Prostate gland (tissue), 2 donors: ENCODE measurements around the gene PSMC5. TPM values are rescaled to one million over a fixed set of nuclear protein-coding genes. Genes with fewer than 3 reads are reported as not detected.
"Not testable (repeated sequence)": the region's sequence is repeated elsewhere in the genome, so short reads cannot be mapped to it uniquely, and the experiment has no call there.

Experiments used
- DNase-seq: peaks from one replicate; pipeline ENCODE4 v3.0.0-alpha.2; 2019; ENCODE audit warnings: low spot score
- H3K27ac ChIP-seq, 2 donors: fragments of 200-600 bp; sonication (generic); 2 replicates each; pipeline ENCODE4 v1.5.1; 2017 to 2019
- H3K27me3 ChIP-seq: fragments of 200-600 bp; sonication (generic); replicated peaks from 2 replicates; pipeline ENCODE4 v1.5.1; 2019; ENCODE audit not compliant: insufficient read depth
- H3K36me3 ChIP-seq, 2 donors: fragments of 200-600 bp; sonication (generic); 1 replicate in 1 of 2; 2 replicates in 1 of 2; pipeline versions ENCODE4 v1.5.1 to v1.8.1; 2017 to 2019
- H3K4me1 ChIP-seq: fragments of 200-600 bp; sonication (generic); replicated peaks from 2 replicates; pipeline ENCODE4 v1.5.1; 2019
- H3K4me3 ChIP-seq, 2 donors: fragments of 200-600 bp; sonication (generic); 2 replicates each; pipeline ENCODE4 v1.5.1; 2017 to 2019
- H3K9me3 ChIP-seq: fragments of 200-600 bp; sonication (generic); 2 replicates; pipeline ENCODE4 v1.5.1; 2017
- POLR2A ChIP-seq: fragments of 450-650 bp; IDR thresholded peaks from one replicate; pipeline ENCODE4 v1.6.1; 2016; ENCODE audit warnings: antibody characterized with exemption, mild to moderate bottlenecking
- POLR2AphosphoS5 ChIP-seq: sonication (generic); formaldehyde crosslinking; IDR thresholded peaks from one replicate; pipeline ENCODE4 v1.6.1; 2017; ENCODE audit warnings: antibody characterized with exemption
- WGBS: methylation state at CpG from one replicate; pipeline ENCODE4 v1.1.5; 2018; 5-methylcytosine and 5-hydroxymethylcytosine counted together
- intact Hi-C: fragments of 100-400 bp; cut with DNase I; formaldehyde crosslinking; loops from one replicate; pipeline ENCODE4 v1.14.2; 2022
- total RNA-seq, 2 donors: library from RNA; depleted of rRNA; stranded (reverse); fragments of >200 nt; gene quantifications; one replicate each; pipeline ENCODE4 v1.1.0, GENCODE V29; 2016
- TF ChIP-seq, protein P1 (sequence below), 4 experiments: fragments of 200-600 bp in 2 of 4; fragments of 450-650 bp in 2 of 4; sonication (generic) in 2 of 4; IDR thresholded peaks; 1 replicate in 3 of 4; 2 replicates in 1 of 4; pipeline ENCODE4 v1.5.1; 2016 to 2019; ENCODE audit warnings: antibody characterized with exemption in 4 of 4, mild to moderate bottlenecking in 2 of 4, moderate library complexity in 2 of 4

The PSMC5 gene
- total RNA-seq, 2 donors from 2014 or later, result 94.0 to 109 TPM

DNA sequence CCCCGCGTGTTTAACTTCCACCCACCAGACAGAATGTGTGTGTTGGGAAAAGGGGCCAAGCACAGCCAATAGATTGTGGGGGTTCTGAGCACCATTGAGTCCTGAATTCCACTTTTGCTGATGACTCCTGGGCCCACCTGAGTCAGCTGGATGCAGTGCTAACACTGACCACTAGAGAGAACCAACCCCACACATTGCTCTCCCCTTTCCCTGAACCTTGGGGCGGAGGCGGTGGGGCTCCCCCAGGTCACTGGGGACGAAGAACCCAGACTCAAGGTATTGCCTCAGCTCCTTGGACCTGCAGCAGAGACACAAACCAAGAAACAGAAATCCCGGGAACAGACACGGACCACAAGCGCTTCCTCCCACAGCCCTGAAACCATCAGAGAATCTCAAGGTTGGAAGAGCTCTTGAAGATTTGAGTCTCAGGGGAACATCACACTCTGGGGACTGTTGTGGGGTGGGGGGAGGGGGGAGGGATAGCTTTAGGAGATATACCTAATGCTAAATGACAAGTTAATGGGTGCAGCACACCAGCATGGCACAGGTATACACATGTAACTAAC lies 46.9 kb downstream of the PSMC5 start:
- intact Hi-C loops, result not testable (repeated sequence)

DNA sequence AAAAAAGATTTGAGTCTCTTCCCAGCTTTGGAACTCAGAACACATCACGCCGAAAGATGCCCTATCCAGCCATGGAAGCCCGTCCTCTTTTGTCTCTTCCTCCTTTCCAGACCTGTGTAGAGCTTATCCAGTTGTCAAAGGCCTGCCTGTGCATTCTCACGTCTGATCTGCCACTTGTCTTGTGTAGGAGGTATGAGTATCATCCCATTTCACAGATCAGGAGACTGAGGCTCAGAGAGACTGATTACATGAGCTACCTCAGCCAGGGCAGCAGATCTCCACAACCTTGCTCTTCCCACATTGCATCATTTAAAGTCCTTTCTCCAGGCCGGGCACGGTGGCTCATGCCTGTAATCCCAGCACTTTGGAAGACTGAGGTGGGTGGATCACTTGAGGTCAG lies 47.5 kb downstream of the PSMC5 start:
- H3K36me3 ChIP-seq, H3K4me3 ChIP-seq, intact Hi-C loops, H3K4me1 ChIP-seq, H3K27ac ChIP-seq, DNase-seq, H3K27me3 ChIP-seq, H3K9me3 ChIP-seq: not testable (repeated sequence)
- WGBS, result 85% methylated on average over 6 of the region's 6 CpGs

More for the DNA sequence above, 46.9 kb downstream of the PSMC5 start:
- WGBS, result 75% methylated on average over 6 of the region's 8 CpGs
- not testable (repeated sequence) for H3K9me3 ChIP-seq, DNase-seq, H3K4me1 ChIP-seq, H3K4me3 ChIP-seq, H3K27me3 ChIP-seq, H3K36me3 ChIP-seq, H3K27ac ChIP-seq

DNA sequence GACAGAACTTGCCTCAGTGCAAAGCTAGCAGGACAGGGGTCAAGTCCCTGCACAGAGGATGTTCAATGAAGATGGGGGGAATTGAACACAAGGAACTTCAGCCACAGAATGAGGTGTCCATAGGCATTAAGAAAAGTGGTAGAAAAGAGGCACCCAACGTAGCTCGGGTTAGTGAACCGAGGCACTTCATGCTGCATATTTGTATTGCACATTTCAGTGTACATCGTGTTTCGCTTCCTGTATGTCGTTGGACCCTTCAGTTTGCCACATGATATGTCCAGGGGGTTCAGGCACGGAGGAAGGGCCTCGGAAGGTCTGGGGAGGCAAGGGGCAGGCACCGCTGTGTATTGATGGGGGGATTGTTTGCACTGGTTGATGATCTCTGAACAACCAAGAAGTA lies 51.2 kb downstream of the PSMC5 start:
- H3K9me3 ChIP-seq, H3K4me3 ChIP-seq, H3K27me3 ChIP-seq, DNase-seq, H3K36me3 ChIP-seq, intact Hi-C loops, H3K4me1 ChIP-seq, H3K27ac ChIP-seq: not testable (repeated sequence)
- 88% methylated on average over 9 of the region's 9 CpGs for WGBS

DNA sequence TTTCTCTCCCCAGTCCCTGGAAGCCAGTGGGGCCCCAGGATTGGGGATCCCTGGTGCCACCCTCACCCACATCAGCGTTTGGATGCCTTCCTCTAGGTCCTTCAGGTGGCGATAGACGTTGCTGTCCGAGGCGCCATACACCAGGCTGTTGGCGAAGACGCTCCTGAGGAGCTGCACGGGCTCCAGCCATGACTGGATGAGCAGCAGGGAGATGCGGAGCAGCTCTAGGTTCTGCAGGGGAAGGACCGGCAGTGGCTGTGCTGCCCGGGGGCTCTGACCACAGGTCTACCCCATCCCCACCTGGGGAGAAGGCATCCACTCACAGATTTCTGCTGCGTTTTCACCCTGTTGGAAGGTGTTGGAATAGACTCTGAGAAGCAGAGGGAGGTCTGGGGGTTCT lies 53.5 kb downstream of the PSMC5 start:
- H3K27me3 ChIP-seq, result no peaks in the 10 kb centered on the region
- 77% methylated on average over 12 of the region's 12 CpGs for WGBS
- intact Hi-C loops, result no loop called here
- H3K27ac ChIP-seq, result no peak overlapping the region
- no peak overlapping the region for H3K4me3 ChIP-seq
- H3K9me3 ChIP-seq, result no peaks in the 10 kb centered on the region
- no peaks in the 10 kb centered on the region for H3K36me3 ChIP-seq
- TF ChIP-seq, protein P1, sequence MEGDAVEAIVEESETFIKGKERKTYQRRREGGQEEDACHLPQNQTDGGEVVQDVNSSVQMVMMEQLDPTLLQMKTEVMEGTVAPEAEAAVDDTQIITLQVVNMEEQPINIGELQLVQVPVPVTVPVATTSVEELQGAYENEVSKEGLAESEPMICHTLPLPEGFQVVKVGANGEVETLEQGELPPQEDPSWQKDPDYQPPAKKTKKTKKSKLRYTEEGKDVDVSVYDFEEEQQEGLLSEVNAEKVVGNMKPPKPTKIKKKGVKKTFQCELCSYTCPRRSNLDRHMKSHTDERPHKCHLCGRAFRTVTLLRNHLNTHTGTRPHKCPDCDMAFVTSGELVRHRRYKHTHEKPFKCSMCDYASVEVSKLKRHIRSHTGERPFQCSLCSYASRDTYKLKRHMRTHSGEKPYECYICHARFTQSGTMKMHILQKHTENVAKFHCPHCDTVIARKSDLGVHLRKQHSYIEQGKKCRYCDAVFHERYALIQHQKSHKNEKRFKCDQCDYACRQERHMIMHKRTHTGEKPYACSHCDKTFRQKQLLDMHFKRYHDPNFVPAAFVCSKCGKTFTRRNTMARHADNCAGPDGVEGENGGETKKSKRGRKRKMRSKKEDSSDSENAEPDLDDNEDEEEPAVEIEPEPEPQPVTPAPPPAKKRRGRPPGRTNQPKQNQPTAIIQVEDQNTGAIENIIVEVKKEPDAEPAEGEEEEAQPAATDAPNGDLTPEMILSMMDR (IDR thresholded peaks at IDR 0.05), result no peak
- no peak for TF ChIP-seq POLR2A
- TF ChIP-seq POLR2AphosphoS5, result no peak
- no peaks in the 10 kb centered on the region for H3K4me1 ChIP-seq
- DNase-seq, result no peak

DNA sequence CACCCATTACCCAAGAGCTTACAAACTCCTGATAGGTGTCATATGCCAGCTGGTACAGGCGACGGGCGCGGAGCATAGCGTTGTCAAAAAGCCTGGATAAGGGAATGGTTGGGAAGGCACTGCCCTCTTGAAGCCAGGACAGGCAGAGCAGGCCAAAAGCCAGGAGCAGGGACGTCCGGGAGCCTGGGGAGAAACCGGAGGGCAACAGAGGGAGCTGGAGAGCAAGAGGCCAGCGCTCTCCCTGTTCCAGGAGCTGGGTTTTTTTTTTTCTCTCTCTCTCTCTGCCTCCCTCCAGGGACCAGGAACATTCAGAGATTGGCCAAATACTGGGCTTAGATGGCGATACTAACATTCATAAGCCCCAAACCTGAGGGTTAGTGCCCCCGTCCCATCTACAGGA lies 54.1 kb downstream of the PSMC5 start:
- H3K4me3 ChIP-seq, H3K36me3 ChIP-seq, H3K27me3 ChIP-seq, intact Hi-C loops, H3K9me3 ChIP-seq, DNase-seq, H3K27ac ChIP-seq, H3K4me1 ChIP-seq: not testable (repeated sequence)
- WGBS, result 73% methylated on average over 11 of the region's 11 CpGs

Other genes with a start within 250 kb of the PSMC5 start
- gene TACO1, start 226.5 kb upstream of the PSMC5 start, total RNA-seq, result 10 to 100 TPM; 12.8 to 17.4 TPM
- 10 to 100 TPM; 44.0 to 72.0 TPM for gene MAP3K3, start 205.0 kb upstream of the PSMC5 start, total RNA-seq
- gene LIMD2, start 127.3 kb upstream of the PSMC5 start, total RNA-seq, result 10 to 100 TPM; 29.9 to 51.9 TPM
- 10 to 100 TPM; 15.7 to 37.1 TPM for gene STRADA, start 85.6 kb upstream of the PSMC5 start, total RNA-seq
- gene CCDC47, start 53.8 kb upstream of the PSMC5 start, total RNA-seq, result 10 to 100 TPM; 50.3 to 90.8 TPM
- 100 to 1,000 TPM in 1 of 2 donors, 10 to 100 TPM in 1; 71.0 to 105 TPM for gene DDX42, start 53.3 kb upstream of the PSMC5 start, total RNA-seq
- 10 to 100 TPM; 29.4 to 46.6 TPM for gene FTSJ3, start 232 bp downstream of the PSMC5 start, total RNA-seq
- 100 to 1,000 TPM; 182 to 247 TPM for gene SMARCD2, start 15.3 kb downstream of the PSMC5 start, total RNA-seq
- gene CSH2, start 46.2 kb downstream of the PSMC5 start, total RNA-seq, result not detected
- not detected for gene GH2, start 54.5 kb downstream of the PSMC5 start, total RNA-seq
- gene CSH1, start 69.1 kb downstream of the PSMC5 start, total RNA-seq, result not detected
- under 1 TPM in 1 of 2 donors, not detected in 1; 0.34 TPM for gene CSHL1, start 83.8 kb downstream of the PSMC5 start, total RNA-seq
- gene GH1, start 91.4 kb downstream of the PSMC5 start, total RNA-seq, result not detected
- gene CD79B, start 104.9 kb downstream of the PSMC5 start, total RNA-seq, result 1 to 10 TPM; 1.6 to 2.2 TPM
- gene SCN4A, start 145.5 kb downstream of the PSMC5 start, total RNA-seq, result under 1 TPM; 0.23 TPM
- under 1 TPM; 0.09 to 0.74 TPM for gene PRR29, start 170.9 kb downstream of the PSMC5 start, total RNA-seq
- 10 to 100 TPM in 1 of 2 donors, 1 to 10 TPM in 1; 7.3 to 12.6 TPM for gene ICAM2, start 193.2 kb downstream of the PSMC5 start, total RNA-seq